Fibroblast of lung (primary cell): ENCODE data around the gene RPS6KA2. TPM values are rescaled to one million over a fixed set of nuclear protein-coding genes. Genes with fewer than 3 reads are reported as not detected.

Source experiments
- DNase-seq, 2 donors: peaks; one replicate each; pipeline versions ENCODE4 v3.0.0 to v3.0.0-alpha.2; 2010; ENCODE audit warnings: low read depth in 2 of 2
- H2AFZ ChIP-seq: 2 replicates; pipeline ENCODE4 v1.5.1; 2012; ENCODE audit warnings: low read length, control low read depth, inconsistent platforms
- H3K27ac ChIP-seq: 2 replicates; pipeline ENCODE4 v1.5.1; 2011; ENCODE audit warnings: low read length, control low read depth; ENCODE audit not compliant: insufficient read depth
- H3K27me3 ChIP-seq: 2 replicates; pipeline ENCODE4 v1.5.1; 2011; ENCODE audit warnings: mild to moderate bottlenecking, low read length; ENCODE audit not compliant: control insufficient read depth, insufficient read depth
- H3K36me3 ChIP-seq: 2 replicates; pipeline ENCODE4 v1.5.1; 2011; ENCODE audit warnings: low read length; ENCODE audit not compliant: control insufficient read depth, insufficient read depth
- H3K4me1 ChIP-seq: 2 replicates; pipeline ENCODE4 v1.5.1; 2011; ENCODE audit warnings: low read length; ENCODE audit not compliant: control insufficient read depth, insufficient read depth; ENCODE audit errors: extremely low read depth
- H3K4me2 ChIP-seq: 2 replicates; pipeline ENCODE4 v1.5.1; 2011; ENCODE audit warnings: low read length, control low read depth; ENCODE audit not compliant: insufficient read depth; ENCODE audit errors: extremely low read depth
- H3K4me3 ChIP-seq, 4 experiments: fragments of 200-600 bp in 1 of 4; sonication (generic) in 1 of 4; replicated peaks in 1 of 4; 2 replicates each; pipeline ENCODE4 v1.5.1; 2011 to 2016; ENCODE audit warnings: low read length in 4 of 4, low read depth in 3 of 4, mild to moderate bottlenecking in 3 of 4, control low read depth in 2 of 4, inconsistent platforms in 1 of 4, mixed read lengths in 1 of 4; ENCODE audit not compliant: insufficient read depth in 1 of 4; ENCODE audit errors: control extremely low read depth in 1 of 4
- H3K79me2 ChIP-seq: 2 replicates; pipeline ENCODE4 v1.5.1; 2012; ENCODE audit warnings: mild to moderate bottlenecking, low read length, inconsistent platforms; ENCODE audit not compliant: control insufficient read depth, insufficient read depth
- H3K9ac ChIP-seq: 2 replicates; pipeline ENCODE4 v1.5.1; 2011; ENCODE audit warnings: mild to moderate bottlenecking, low read length, control low read depth; ENCODE audit not compliant: insufficient read depth
- H3K9me3 ChIP-seq: 2 replicates; pipeline ENCODE4 v1.5.1; 2012; ENCODE audit warnings: low read depth, low read length; ENCODE audit not compliant: control insufficient read depth, insufficient read depth
- H4K20me1 ChIP-seq: 2 replicates; pipeline ENCODE4 v1.5.1; 2011; ENCODE audit warnings: low read length; ENCODE audit not compliant: control insufficient read depth, insufficient read depth; ENCODE audit errors: extremely low read depth
- EZH2 ChIP-seq: IDR thresholded peaks from 2 replicates; pipeline ENCODE4 v1.5.1; 2012; ENCODE audit warnings: low read length, control low read depth, mild to moderate bottlenecking; ENCODE audit errors: missing control alignments
- polyA plus RNA-seq, 2 donors: library from polyadenylated mRNA; depleted of rRNA in 1 of 2; stranded (reverse) in 1 of 2; unstranded in 1 of 2; fragments of >200 nt; gene quantifications; 2 replicates each; pipeline ENCODE4 v1.2.1, GENCODE V29; 2011 to 2012; ENCODE audit warnings: missing spikeins in 1 of 2
- total RNA-seq: library from RNA; depleted of rRNA; stranded (reverse); fragments of >200 nt; gene quantifications from 2 replicates; pipeline ENCODE4 v1.2.1, GENCODE V29; 2014
- TF ChIP-seq, protein P1 (sequence below), 2 donors: IDR thresholded peaks in 1 of 2; conservative IDR thresholded peaks in 1 of 2; 1 replicate in 1 of 2; 2 replicates in 1 of 2; pipeline ENCODE4 v1.5.1; 2011 to 2012; ENCODE audit warnings: low read length in 2 of 2, control low read depth in 1 of 2, inconsistent platforms in 1 of 2, low read depth in 1 of 2, mild to moderate bottlenecking in 1 of 2

The RPS6KA2 gene
- total and polyA plus RNA-seq, 2 donors (not counting 1 experiment from before 2014, with no cell fraction given) = 66.8 to 116 TPM

GRCh38 chr6:166418691-166419143, 208.3 kb downstream of the RPS6KA2 start:
- H3K9ac ChIP-seq = no peak overlapping the region
- no peak for TF ChIP-seq EZH2
- TF ChIP-seq, protein P1, sequence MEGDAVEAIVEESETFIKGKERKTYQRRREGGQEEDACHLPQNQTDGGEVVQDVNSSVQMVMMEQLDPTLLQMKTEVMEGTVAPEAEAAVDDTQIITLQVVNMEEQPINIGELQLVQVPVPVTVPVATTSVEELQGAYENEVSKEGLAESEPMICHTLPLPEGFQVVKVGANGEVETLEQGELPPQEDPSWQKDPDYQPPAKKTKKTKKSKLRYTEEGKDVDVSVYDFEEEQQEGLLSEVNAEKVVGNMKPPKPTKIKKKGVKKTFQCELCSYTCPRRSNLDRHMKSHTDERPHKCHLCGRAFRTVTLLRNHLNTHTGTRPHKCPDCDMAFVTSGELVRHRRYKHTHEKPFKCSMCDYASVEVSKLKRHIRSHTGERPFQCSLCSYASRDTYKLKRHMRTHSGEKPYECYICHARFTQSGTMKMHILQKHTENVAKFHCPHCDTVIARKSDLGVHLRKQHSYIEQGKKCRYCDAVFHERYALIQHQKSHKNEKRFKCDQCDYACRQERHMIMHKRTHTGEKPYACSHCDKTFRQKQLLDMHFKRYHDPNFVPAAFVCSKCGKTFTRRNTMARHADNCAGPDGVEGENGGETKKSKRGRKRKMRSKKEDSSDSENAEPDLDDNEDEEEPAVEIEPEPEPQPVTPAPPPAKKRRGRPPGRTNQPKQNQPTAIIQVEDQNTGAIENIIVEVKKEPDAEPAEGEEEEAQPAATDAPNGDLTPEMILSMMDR (conservative IDR thresholded peaks at IDR 0.05 in 1 of 2, IDR thresholded peaks at IDR 0.05 in 1 of 2; ENCODE audit: low read depth in 1 of 2, low read length in 2 of 2) = no peak
- H3K79me2 ChIP-seq = no peaks in the 10 kb centered on the region
- no peak overlapping the region for H3K4me2 ChIP-seq
- H3K4me3 ChIP-seq = no peak overlapping the region
- no peak overlapping the region for H3K27ac ChIP-seq
- peaks cover 18% of the 10 kb centered on the region for H3K36me3 ChIP-seq
- no peaks in the 10 kb centered on the region for H4K20me1 ChIP-seq
- DNase-seq = no peak
- H3K27me3 ChIP-seq = no peaks in the 10 kb centered on the region
- no peaks in the 10 kb centered on the region for H3K4me1 ChIP-seq
- H2AFZ ChIP-seq = no peak overlapping the region
- H3K9me3 ChIP-seq = no peaks in the 10 kb centered on the region

GRCh38 chr6:166417285-166417691, 209.8 kb downstream of the RPS6KA2 start:
- TF ChIP-seq EZH2 = no peak
- TF ChIP-seq, protein P1 (conservative IDR thresholded peaks at IDR 0.05 in 1 of 2, IDR thresholded peaks at IDR 0.05 in 1 of 2; ENCODE audit: low read depth in 1 of 2, low read length in 2 of 2) = no peak
- no peak for DNase-seq
- Histone ChIP-seq H3K79me2 (no peaks in the 10 kb centered on the region), H2AFZ (no peak overlapping the region), H3K9me3 (no peaks in the 10 kb centered on the region), H3K36me3 (peaks cover 15% of the 10 kb centered on the region), H3K27me3 (no peaks in the 10 kb centered on the region), H3K4me2 (no peak overlapping the region), H3K4me1 (no peaks in the 10 kb centered on the region), H3K9ac (no peak overlapping the region), H3K27ac (no peak overlapping the region), H4K20me1 (no peaks in the 10 kb centered on the region), H3K4me3 (no peak overlapping the region)

GRCh38 chr6:166415833-166416347, 211.2 kb downstream of the RPS6KA2 start:
- Histone ChIP-seq H3K36me3 (peaks cover 19% of the 10 kb centered on the region), H2AFZ (no peak overlapping the region), H3K27me3 (no peaks in the 10 kb centered on the region), H4K20me1 (no peaks in the 10 kb centered on the region), H3K27ac (no peak overlapping the region), H3K9ac (no peak overlapping the region), H3K79me2 (no peaks in the 10 kb centered on the region), H3K9me3 (no peaks in the 10 kb centered on the region), H3K4me3 (no peak overlapping the region), H3K4me2 (no peak overlapping the region), H3K4me1 (no peaks in the 10 kb centered on the region)
- TF ChIP-seq, protein P1 (conservative IDR thresholded peaks at IDR 0.05 in 1 of 2, IDR thresholded peaks at IDR 0.05 in 1 of 2; ENCODE audit: low read depth in 1 of 2, low read length in 2 of 2) = no peak
- TF ChIP-seq EZH2 = no peak
- DNase-seq = no peak
